IPS-NIHi7 (cell line): Measurements from ENCODE around the gene DCBLD2.
"Not testable (repeated sequence)": the region's sequence is repeated elsewhere in the genome, so short reads cannot be mapped to it uniquely, and the experiment has no call there.

Experiments used
- DNase-seq: peaks from one replicate; pipeline ENCODE4 v3.0.0; 2012; ENCODE audit warnings: mixed read lengths; ENCODE audit errors: extremely low spot score

DCBLD2 gene

DNA sequence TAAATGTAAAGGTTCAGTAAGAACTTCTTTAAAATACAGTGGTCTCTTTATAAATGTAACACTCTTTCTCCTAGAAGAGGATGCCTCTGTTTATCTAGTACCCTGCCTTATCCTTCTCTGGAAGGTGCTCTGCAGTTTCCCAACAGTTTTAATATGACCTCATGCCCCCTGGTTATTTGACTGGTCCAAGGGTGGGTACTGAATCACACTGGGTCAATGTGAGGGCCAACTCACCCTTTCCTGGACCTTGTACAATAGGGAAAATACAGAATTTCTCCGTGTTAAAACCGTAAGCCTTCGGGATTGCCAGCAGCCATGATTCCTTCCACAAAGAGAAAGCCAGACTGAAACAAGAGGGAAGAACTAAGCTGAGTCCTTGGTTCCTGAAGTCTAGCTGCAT is 9.2 kb downstream of the DCBLD2 start:
- no peak for DNase-seq

DNA sequence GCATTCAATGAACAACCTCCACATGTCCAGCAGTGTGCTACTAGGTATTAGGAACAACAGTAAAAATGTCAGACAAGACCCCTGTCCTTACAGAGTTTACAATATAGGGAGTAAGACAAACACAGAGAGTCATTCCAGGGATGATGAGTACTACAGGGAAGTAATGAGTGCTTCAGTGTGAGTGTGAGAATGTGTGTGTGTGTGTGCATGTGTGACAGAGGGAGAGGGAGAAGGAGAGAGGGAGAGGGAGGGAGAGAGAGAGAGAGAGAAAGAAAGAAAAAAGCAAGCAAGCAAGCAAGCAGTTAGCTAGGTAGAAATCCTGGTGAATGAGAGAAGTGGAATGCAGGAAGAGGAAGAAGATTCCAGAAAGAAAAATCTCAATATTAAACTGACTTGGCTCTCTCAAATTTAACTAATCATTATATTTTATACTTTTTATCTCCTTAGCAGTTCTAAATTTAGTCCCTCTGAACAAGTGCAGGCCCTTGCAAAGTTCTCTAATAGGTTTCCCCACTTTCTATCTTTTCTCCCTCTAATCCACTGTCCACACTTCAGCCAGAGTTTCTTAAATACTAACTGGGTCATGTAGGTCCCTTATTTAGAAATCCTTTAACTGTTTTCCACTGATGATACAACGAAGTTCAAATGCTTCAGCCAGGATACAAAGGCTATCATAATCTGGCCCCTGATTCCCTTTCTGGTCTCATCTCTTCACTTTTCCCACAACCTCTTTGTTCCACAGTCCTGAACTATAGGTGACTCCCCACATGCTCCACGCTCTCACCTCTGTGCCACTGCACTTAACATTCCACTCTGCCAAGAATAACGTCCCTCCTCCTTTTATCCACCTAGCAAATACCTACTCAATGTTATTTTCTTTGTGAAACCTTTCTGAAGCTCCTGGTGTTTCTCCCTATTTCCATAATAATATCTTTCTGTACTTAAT is 10.3 kb downstream of the DCBLD2 start:
- DNase-seq = no peak

- no peak for DNase-seq
Measured at GRCh38 chr3:98890181-98890835, 11.2 kb downstream of the DCBLD2 start.

GRCh38 chr3:98887684-98888083 is 13.8 kb downstream of the DCBLD2 start:
- DNase-seq = no peak

GRCh38 chr3:98886525-98886924 is 15.0 kb downstream of the DCBLD2 start:
- no peak for DNase-seq

- DNase-seq = no peak
Measured at GRCh38 chr3:98885851-98886250, 15.6 kb downstream of the DCBLD2 start.

- DNase-seq = no peak
Measured at GRCh38 chr3:98884675-98885371, 16.7 kb downstream of the DCBLD2 start.

- DNase-seq = not testable (repeated sequence)
Measured at GRCh38 chr3:98882614-98883333, 18.7 kb downstream of the DCBLD2 start.

- DNase-seq = no peak
Measured at GRCh38 chr3:98877132-98877531, 24.4 kb downstream of the DCBLD2 start.

DNA sequence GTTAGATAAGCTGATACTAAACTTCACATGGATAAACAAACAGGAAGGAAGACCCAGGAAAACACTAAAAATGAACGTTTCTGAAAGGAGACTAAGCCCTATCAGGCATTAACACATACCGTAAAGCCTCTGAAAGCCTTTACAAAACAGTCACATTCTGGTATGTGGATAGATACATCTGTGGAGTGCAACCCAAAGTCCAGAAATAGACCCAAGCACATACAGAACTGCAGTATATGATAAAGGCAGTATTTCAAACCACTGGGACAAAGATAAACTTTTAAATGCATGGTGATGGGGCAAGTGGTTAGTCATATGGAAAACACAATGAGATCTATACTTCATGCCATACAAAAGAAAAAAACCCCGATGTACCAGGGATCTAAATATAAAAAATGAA is 26.0 kb downstream of the DCBLD2 start:
- DNase-seq = no peak

DNA sequence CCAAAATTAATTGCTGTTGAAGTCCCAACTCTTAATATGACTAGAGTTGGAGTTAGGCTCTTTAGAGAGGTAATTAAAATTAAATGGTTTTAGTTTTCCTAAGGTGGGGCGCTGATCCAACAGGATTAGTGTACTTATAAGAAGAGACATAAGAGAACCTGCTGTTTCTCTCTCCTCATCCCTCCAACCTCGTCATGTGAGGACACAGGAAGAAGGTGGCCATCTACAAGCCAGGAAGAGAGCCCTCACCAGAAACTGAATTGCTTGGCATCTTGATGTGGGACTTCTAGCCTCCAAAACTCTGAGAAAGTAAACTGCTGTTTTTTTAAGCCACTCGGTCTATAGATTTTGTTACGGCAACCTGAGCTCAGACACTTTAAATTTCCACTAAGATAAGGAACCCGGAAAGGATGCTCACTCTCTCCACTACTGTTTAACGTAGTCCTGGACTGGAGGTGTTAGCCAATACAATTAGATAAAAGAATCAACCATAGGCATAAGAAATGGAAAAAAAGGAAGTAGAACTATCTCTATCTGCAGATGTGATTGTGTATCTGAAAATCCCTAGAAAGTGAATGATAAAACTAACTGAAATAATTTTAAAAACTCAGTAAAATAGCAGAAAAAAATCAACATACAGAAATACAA is 26.8 kb downstream of the DCBLD2 start:
- DNase-seq = no peak

GRCh38 chr3:98869391-98869790 is 32.1 kb downstream of the DCBLD2 start:
- DNase-seq = no peak

DNA sequence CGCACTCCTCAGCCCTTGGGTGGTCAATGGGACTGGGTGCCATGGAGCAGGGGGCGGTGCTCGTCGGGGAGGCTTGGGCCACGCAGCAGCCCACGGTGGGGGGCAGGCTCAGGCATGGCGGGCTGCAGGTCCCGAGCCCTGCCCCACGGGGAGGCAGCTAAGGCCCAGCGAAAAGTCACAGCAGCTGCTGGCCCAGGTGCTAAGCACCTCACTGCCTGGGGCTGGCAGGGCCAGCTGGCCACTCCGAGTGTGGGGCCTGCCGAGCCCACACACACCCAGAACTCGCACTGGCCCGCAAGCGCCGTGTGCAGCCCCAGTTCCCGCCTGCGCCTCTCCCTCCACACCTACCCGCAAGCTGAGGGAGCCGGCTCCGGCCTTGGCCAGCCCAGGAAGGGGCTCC is 43.5 kb downstream of the DCBLD2 start:
- not testable (repeated sequence) for DNase-seq

- not testable (repeated sequence) for DNase-seq
Measured at GRCh38 chr3:98857258-98857657, 44.2 kb downstream of the DCBLD2 start.

DNA sequence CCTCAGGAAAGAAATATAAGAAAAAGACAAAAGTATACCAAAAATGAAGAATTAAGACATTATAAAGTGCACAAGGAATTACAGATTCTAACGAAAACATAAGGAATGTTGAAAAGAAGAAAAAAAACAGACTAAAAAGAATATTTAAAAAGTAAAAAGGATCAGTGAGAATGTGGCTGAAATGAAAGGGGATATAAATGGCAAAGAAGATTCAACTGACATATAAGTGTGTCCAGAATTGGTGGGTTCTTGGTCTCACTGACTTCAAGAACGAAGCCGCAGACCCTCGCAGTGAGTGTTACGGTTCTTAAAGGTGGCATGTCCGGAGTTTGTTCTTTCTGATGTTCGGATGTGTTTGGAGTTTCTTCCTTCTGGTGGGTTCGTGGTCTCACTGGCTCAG is 44.8 kb downstream of the DCBLD2 start:
- DNase-seq = no peak

DNA sequence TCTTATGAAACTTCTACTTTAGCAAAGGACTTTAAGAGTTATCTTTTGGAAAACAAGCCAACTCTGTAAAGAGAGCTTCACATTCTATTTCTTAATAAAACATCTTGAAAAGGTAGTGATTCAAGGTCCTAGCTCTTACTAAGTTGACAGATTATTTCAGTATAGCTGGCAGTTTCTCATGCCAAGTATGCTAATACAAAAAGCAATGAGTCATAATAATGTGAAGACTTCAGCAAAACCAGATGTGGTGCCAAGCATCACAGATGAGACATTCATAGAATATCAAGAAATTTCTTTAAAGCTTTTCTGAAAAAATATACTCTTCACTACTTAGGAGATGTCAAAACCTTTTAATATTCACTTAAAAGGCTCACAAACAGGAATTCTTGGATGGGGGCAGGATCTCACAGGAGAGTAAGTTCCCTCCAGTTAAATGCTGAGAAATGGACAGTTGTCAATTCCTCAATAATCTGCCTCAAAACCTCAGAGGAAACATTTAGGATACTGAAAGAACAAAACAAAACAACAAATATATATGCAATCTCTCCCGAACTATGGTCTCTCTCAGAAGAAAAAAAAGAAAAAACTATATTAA is 45.6 kb downstream of the DCBLD2 start:
- no peak for DNase-seq

DNA sequence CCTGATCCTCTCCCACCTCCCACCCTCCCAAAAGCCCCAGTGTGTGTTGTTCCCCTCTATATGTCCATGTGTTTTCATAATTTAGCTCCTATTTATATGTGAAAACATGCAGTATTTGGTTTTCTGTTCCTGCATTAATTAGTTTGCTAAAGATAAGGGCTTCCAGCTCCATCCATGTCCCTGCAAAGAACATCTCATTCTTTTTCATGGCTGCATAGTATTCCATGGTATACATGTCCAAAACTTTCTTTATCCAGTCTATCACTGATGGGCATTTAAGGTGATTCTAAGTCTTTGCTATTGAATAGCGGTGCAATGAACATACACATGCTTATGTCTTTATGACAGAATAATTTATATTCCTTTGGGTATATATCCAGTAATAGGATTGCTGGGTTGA is 53.4 kb downstream of the DCBLD2 start:
- DNase-seq = no peak

DNA sequence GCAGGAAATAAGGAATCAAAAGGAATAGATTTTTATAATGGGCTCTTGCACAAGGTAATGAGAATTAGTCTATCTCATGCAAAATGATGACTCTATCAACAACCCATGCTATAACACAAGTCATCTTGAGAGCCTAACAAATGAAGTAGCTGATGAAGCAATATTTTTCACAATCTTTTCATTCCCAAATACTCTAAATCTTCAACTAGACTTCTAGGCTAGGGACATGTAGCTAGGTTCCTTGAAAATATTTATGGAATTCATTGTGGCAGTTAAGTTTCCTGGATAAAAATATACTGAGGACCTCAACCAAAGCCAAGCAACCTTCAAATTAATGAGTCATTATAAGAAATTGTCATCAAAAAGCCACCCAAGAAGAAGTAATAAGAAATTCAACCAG is 55.4 kb downstream of the DCBLD2 start:
- no peak for DNase-seq

DNA sequence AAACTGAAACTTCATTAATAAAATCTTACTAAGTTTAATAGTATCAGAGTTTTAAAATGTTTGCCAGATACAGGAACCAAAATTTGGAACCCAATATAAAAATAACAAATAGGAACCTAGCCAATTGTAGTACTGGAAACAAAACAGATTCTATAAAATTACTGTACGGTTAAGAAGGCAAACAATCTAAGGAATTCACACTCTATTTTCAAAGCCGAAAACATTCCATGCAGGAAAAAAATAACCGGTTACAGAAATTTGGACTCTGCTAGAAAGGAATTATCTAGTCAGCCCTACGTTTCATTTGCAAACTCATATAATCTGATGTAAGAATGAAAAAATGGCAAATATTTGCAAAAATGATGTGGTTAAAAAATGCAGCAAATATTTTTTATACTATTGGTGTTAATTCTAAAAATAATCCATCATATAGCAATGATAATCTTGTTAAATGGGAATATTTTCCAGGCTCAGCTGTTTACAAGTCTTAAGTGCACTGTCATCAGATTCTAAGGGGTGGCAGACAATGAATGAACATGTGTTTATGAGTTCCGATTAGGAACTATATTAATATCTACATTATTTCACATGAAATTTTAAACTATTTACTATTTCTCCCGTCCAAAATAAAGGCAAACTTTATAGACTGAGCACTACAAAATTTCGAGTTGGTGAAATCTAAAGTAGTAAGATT is 58.1 kb downstream of the DCBLD2 start:
- no peak for DNase-seq

GRCh38 chr3:98839846-98840245 is 61.6 kb downstream of the DCBLD2 start:
- DNase-seq = no peak
